ACC112 (cell line): Measurements from ENCODE around the gene DUOXA1.

ENCODE experiments used
- H2AFZ ChIP-seq: fragments of 200-600 bp; sonication (generic); one replicate; pipeline ENCODE4 v1.6.0; 2017; ENCODE audit warnings: antibody characterized with exemption, low read length; ENCODE audit not compliant: unreplicated experiment
- H3K27ac ChIP-seq: fragments of 200-600 bp; sonication (generic); 2 replicates; pipeline ENCODE4 v1.5.1; 2014; ENCODE audit warnings: low read depth, mild to moderate bottlenecking, antibody characterized with exemption, low read length, moderate library complexity
- H3K27me3 ChIP-seq: fragments of 200-600 bp; sonication (generic); 2 replicates; pipeline ENCODE4 v1.6.1; 2014; ENCODE audit warnings: mild to moderate bottlenecking, antibody characterized with exemption, low read length, moderate library complexity, mixed read lengths; ENCODE audit not compliant: insufficient read depth
- H3K36me3 ChIP-seq: fragments of 200-600 bp; sonication (generic); 2 replicates; pipeline ENCODE4 v1.6.1; 2016; ENCODE audit warnings: mild to moderate bottlenecking, antibody characterized with exemption, low read length, moderate library complexity, mixed read lengths; ENCODE audit not compliant: insufficient read depth
- H3K4me1 ChIP-seq: fragments of 200-600 bp; sonication (generic); one replicate; pipeline ENCODE4 v1.6.1; 2016; ENCODE audit warnings: low read length, mixed read lengths; ENCODE audit not compliant: insufficient read depth, unreplicated experiment, control insufficient read depth
- H3K4me3 ChIP-seq: fragments of 200-600 bp; sonication (generic); 2 replicates; pipeline ENCODE4 v1.5.1; 2014; ENCODE audit warnings: mild to moderate bottlenecking, low read depth, low read length
- H3K79me2 ChIP-seq: fragments of 200-600 bp; sonication (generic); one replicate; pipeline ENCODE4 v1.6.0; 2016; ENCODE audit warnings: low read length; ENCODE audit not compliant: control insufficient read depth, unreplicated experiment, insufficient read depth

DUOXA1 gene

DNA sequence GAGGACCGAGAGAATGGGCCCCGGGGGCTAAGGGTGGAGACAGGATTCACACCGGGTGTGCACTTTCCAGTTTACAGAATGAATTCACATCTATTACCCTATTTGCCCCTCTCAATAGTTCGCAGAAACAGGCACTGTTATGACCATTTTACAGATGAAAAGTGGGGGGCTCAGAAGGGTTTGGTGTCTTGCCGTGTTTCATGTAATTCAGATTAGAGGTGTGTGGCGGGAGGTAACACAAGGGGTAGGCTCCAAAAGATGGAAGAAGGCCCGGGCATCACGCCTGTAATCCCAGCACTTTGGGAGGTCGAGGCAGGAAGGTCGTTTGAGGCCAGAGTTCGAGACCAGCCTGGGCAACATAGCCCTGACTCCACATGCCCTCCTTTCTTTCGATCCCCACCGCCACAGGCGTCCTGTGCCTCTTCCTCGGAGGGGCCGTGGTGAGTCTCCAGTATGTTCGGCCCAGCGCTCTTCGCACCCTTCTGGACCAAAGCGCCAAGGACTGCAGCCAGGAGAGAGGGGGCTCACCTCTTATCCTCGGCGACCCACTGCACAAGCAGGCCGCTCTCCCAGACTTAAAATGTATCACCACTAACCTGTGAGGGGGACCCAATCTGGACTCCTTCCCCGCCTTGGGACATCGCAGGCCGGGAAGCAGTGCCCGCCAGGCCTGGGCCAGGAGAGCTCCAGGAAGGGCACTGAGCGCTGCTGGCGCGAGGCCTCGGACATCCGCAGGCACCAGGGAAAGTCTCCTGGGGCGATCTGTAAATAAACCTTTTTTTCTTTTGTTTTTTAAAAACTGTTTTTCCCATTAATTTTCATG, 12.2 kb downstream of the DUOXA1 start:
- Histone ChIP-seq H3K4me3 (peak overlapping the region; percentile 42; the same call in 1 of the 2 replicates), H3K4me1 (peaks cover 9% of the 10 kb centered on the region), H3K79me2 (no peaks in the 10 kb centered on the region), H3K36me3 (no peaks in the 10 kb centered on the region), H3K27me3 (peaks cover 54% of the 10 kb centered on the region), H2AFZ (no peak overlapping the region), H3K27ac (no peak overlapping the region)

DNA sequence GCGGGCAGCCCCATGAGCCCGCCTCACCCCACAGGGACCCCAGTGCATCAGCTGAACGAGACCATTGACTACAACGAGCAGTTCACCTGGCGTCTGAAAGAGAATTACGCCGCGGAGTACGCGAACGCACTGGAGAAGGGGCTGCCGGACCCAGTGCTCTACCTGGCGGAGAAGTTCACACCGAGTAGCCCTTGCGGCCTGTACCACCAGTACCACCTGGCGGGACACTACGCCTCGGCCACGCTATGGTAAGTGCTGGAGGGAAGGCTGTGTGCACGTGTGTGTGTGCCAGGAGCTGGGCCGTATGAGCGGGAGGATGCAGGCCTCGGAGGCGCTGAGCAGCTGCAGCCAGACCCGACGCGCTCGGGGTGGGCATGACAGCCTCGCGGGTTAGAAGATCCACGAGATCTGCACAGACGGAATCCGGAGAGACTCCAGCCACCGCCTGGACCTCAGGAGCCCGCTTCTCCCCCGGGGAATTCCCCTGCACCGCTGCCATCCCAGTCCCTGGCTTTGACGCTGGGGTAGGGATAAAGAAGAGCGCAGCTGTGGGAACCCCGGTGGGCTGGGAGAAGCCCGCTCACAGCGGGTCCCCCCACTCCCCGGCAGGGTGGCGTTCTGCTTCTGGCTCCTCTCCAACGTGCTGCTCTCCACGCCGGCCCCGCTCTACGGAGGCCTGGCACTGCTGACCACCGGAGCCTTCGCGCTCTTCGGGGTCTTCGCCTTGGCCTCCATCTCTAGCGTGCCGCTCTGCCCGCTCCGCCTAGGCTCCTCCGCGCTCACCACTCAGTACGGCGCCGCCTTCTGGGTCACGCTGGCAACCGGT, 13.0 kb downstream of the DUOXA1 start:
- H3K4me1 ChIP-seq = peaks cover 2% of the 10 kb centered on the region
- no peaks in the 10 kb centered on the region for H3K36me3 ChIP-seq
- no peak overlapping the region for H2AFZ ChIP-seq
- H3K27me3 ChIP-seq = peaks cover 62% of the 10 kb centered on the region
- 0 out of 2 replicates have a peak overlapping the region, but pooled peaks have one; percentile 9 for H3K4me3 ChIP-seq
- no peak overlapping the region for H3K27ac ChIP-seq
- H3K79me2 ChIP-seq = no peaks in the 10 kb centered on the region

DNA sequence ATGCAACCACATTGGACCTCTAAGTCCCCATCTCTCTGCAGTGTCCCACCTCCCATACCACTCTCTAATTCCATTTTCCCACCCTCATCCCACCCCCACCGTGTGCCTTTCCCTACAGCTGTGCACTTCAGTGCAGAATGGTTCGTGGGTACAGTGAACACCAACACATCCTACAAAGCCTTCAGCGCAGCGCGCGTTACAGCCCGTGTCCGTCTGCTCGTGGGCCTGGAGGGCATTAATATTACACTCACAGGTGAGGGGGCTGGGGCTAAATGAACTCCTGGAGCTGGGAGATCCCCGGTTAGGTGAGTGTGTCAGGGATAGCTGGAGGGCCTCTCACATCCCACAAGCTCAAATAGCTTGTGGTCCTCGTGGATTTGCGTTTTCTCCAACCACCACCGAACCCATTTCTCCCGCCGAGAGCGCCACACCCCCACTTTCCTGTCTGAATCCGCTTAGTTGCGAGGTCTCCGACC, 13.6 kb downstream of the DUOXA1 start:
- Histone ChIP-seq H3K27ac (no peak overlapping the region), H3K4me3 (no peak overlapping the region), H3K36me3 (no peaks in the 10 kb centered on the region), H2AFZ (no peak overlapping the region), H3K4me1 (no peaks in the 10 kb centered on the region), H3K79me2 (no peaks in the 10 kb centered on the region), H3K27me3 (peaks cover 67% of the 10 kb centered on the region)

DNA sequence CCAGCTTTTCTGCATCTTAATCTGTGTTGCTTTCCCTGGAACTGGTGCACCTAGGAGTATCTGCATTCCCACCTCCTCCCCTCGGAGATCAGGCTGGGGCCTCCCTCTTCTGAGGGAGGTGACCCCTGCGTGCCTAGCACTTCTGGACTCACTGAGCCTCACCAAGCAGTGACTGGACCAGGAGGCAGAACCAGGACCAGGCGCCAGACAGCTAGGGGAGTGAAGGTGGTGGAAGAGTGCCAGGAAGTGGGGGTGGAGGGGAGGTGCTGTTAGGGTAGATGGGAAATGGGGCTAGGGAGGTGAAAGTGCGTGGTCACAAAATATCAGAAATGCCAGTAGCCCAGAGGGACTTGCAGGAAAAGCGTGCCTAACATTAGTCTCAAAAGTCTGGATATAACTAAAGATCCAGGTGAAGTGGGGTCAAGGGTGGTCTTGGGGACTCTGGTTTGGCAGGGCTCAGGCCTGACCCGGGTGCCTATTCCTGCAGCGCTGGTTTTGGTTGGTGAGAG, 14.3 kb downstream of the DUOXA1 start:
- H2AFZ ChIP-seq = no peak overlapping the region
- no peak overlapping the region for H3K27ac ChIP-seq
- no peaks in the 10 kb centered on the region for H3K79me2 ChIP-seq
- no peaks in the 10 kb centered on the region for H3K36me3 ChIP-seq
- no peaks in the 10 kb centered on the region for H3K4me1 ChIP-seq
- peaks cover 71% of the 10 kb centered on the region for H3K27me3 ChIP-seq
- H3K4me3 ChIP-seq = no peak overlapping the region

DNA sequence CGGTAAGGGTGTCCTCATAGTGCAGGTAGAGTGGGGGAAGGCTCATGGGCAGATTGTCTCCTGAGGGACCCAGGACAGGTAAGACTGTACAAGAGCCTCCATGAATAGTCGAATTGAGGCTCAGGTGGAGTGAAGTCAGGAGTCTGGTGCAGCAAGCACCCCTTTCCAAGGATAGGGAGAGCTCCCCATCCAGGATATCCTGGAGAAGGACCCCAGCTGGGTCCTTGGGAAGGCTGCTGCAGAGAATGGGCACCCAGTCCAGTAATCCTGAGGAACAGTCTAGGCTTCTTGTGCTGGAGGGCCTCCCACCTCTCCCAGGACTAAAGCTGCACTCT, 15.0 kb downstream of the DUOXA1 start:
- Histone ChIP-seq H3K27me3 (peaks cover 78% of the 10 kb centered on the region), H3K79me2 (no peaks in the 10 kb centered on the region), H3K4me1 (no peaks in the 10 kb centered on the region), H3K4me3 (peak overlapping the region; percentile 32; the same call in 1 of the 2 replicates), H3K36me3 (no peaks in the 10 kb centered on the region), H2AFZ (no peak overlapping the region), H3K27ac (no peak overlapping the region)

DNA sequence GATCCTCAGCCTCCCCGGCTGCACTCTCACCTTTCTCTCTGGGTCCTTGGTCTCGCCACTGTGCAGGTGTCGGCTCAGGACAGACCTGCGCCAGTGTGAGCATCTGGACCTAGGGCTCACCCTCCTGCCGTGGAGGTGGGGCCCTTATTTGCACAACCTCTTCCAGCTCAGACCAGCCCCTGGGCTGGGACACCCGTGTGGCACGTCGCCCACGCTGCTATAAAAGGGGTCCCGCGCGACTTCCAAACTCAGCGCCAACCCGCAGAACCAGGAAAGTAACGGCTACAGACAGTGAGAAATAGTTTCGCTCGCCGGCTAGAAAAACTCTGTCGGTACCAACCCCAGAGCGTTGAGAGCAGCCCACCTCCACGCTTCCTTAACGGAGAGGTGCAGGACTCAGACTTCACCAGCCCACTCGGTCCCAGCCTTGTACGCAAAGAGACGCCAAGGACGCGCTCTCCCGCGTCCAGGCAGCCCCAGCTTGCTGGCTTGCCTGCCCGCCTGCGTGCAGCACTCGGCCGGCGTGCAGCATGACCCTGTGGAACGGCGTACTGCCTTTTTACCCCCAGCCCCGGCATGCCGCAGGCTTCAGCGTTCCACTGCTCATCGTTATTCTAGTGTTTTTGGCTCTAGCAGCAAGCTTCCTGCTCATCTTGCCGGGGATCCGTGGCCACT, 15.5 kb downstream of the DUOXA1 start, which contains the start of the genes DUOX2 and DUOXA2:
Gene DUOX2, minus strand, starts transcription at position 97 of the 675 bp plus-strand sequence. CDS start 761 bp downstream, outside the sequence.
Gene DUOXA2, plus strand, starts transcription at position 251 of the 675 bp plus-strand sequence. Its CDS starts 280 bp downstream, at position 531.
- Histone ChIP-seq H3K36me3 (no peaks in the 10 kb centered on the region), H3K4me3 (peak within 1 kb of the TSS; percentile 48; the same call in 1 of the 2 replicates), H2AFZ (no peak within 1 kb of the TSS), H3K27ac (no peak within 1 kb of the TSS), H3K27me3 (peaks cover 83% of the 10 kb centered on the region), H3K4me1 (no peaks in the 10 kb centered on the region), H3K79me2 (no peaks in the 10 kb centered on the region)

DNA sequence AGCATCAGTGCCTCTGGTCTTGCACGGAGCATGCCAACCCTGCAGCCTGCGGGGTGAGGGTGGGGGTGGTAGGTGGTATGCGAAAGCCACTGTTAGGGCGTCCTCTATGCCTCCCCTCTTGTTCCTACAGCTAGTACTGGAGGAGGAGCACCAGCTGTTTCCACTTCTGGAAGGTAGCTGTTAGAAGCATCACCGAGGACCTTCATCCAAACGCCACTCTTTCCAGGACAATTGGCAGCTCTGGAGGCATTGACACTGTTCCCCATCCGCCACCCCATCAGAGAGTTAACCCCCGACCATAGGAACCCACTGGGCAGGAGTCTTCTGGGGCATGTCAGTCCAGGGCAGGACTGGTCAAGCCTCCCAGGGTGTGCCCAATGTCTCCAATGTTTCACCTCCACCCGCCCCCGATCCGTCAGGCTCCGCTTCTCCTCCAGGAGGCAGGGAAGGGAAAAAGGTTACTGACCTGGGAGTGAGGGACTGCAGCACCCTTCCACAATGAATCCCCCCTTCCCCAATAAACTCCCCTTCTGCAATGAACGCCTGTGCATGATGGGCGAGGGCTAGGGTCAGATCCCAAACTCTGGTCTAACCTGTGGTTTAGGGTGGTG, 16.2 kb downstream of the DUOXA1 start:
- H3K4me1 ChIP-seq = no peaks in the 10 kb centered on the region
- no peak overlapping the region for H3K27ac ChIP-seq
- H3K4me3 ChIP-seq = peak overlapping the region; percentile 48; the same call in 1 of the 2 replicates
- no peaks in the 10 kb centered on the region for H3K79me2 ChIP-seq
- H2AFZ ChIP-seq = no peak overlapping the region
- no peaks in the 10 kb centered on the region for H3K36me3 ChIP-seq
- H3K27me3 ChIP-seq = peaks cover 90% of the 10 kb centered on the region

DNA sequence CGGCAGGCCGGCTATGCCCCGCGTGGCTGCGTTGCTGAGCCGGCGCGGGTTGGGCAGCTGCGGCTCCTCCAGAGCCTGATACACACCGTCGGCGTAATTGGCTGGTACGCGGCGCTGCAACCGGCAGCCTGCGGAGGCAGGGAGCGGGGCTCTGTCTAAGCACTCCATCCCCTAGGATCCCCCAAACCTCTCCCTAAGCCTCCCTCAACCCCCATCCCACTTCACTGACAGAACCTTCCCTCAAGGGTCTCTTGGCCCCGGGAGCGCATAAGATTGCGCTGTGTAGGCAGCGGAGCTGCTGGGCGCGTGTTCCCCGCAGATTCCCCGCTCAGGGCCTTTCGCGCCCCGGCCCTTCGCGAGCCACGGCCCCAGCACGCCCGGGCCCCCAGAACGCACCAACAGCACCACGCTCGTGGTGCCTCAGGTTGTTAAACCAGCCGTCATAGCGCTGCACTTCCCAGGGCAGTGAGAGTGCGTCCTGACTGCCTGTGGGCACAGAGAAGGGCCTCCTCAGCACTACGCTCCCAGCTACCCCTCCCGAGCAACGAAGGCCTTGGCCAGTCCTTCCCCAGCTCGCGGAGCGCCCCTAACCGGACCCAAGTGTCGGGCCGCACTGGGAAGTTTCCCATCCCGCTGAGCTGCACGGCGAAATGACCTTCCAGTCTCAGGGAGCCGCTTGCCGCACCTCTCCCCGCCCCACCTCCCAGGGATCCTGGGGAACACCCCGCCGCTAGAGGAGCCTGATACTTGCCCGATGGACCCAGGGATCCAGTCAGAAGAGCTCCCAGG, 16.9 kb downstream of the DUOXA1 start:
- Histone ChIP-seq H3K36me3 (no peaks in the 10 kb centered on the region), H3K4me1 (no peaks in the 10 kb centered on the region), H3K27me3 (peaks cover 95% of the 10 kb centered on the region), H3K27ac (no peak overlapping the region), H3K79me2 (no peaks in the 10 kb centered on the region), H3K4me3 (peak overlapping the region; percentile 48; the same call in 1 of the 2 replicates), H2AFZ (no peak overlapping the region)

DNA sequence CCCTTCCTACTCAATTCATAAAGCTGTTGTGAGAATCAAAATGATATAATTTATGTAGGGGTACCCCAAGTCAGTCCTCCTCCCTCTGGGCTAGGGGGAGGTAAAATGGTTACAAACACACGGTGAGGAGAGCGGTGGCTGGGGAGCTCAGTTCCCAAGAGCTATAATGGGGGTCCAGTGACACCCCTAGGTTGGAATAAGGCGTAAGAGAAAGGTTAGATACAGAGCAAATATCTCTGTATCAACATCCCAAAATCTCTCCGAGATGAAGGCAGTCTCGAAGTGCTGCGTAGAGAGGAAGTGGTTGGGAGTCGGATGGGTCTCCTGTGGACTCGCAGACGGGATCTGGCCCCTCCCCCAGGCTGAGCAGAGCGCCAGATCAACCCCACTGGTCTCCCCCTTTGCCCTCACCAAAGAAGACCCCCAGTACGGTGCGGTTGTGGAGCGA, 17.5 kb downstream of the DUOXA1 start:
- peaks cover 90% of the 10 kb centered on the region for H3K27me3 ChIP-seq
- H3K4me3 ChIP-seq = peak overlapping the region; percentile 48; the same call in 1 of the 2 replicates
- H3K79me2 ChIP-seq = no peaks in the 10 kb centered on the region
- H3K4me1 ChIP-seq = no peaks in the 10 kb centered on the region
- no peak overlapping the region for H3K27ac ChIP-seq
- H3K36me3 ChIP-seq = no peaks in the 10 kb centered on the region
- no peak overlapping the region for H2AFZ ChIP-seq
